CD4-positive, alpha-beta T cell treated with Interleukin-21 for 1 hour (primary cell): ENCODE results near the gene PWP2.
"Not testable (repeated sequence)": the region's sequence is repeated elsewhere in the genome, so short reads cannot be mapped to it uniquely, and the experiment has no call there.

Source experiments
- DNase-seq: peaks from one replicate; pipeline ENCODE4 v3.0.0-alpha.2; 2020

The PWP2 gene

GRCh38 chr21:44167527-44167926 lies 60.3 kb downstream of the PWP2 start:
- not testable (repeated sequence) for DNase-seq

DNA sequence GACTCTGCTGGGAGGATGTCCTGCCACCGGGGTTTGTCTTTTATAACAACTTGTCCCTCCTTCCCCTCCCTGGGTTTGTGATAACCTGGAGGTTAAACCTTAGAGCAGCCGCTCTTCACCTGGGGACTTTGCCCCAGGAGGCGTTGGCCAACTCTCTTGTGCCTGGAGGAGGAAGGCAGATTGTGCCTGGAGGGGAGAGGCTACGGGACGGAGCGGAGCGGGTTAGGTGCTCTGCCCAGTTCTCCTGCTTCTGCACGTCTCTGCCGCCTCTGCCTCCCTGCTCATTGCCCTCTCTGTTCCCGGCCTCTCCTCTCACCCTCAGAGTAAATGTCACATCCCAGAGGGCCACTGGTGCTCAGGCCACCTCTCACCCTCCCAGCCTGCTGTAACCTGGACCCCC lies 63.1 kb downstream of the PWP2 start:
- DNase-seq, result not testable (repeated sequence)

GRCh38 chr21:44170863-44171262 lies 63.7 kb downstream of the PWP2 start:
- not testable (repeated sequence) for DNase-seq

DNA sequence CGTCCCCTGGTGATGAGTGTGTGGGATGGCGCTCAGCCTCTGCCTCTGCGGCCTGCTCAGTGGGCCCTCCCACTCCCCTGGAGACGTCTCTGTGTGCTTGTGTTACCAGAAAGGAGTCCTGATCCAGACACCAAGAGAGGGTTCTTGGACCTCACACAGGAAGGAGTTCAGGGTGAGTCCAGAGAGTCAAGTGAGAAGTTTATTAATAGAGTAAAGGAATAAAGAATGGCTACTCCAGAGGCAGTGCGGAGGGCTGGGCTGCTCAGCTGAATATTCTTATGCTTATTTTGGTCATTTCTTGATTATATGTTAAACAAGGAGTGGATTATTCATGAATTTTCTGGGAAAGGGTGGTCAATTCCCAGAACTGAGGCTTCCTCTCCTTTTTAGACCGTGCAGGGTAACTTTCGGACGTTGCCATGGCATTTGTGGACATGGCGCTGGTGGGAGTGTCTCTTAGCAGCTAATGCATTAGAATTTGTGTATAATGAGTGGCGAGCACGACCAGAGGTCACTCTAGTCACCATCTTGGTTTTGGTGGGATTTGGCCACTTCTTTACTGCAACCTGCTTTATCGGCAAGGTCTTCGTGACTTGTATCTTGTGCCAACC lies 64.9 kb downstream of the PWP2 start:
- DNase-seq, result not testable (repeated sequence)

DNA sequence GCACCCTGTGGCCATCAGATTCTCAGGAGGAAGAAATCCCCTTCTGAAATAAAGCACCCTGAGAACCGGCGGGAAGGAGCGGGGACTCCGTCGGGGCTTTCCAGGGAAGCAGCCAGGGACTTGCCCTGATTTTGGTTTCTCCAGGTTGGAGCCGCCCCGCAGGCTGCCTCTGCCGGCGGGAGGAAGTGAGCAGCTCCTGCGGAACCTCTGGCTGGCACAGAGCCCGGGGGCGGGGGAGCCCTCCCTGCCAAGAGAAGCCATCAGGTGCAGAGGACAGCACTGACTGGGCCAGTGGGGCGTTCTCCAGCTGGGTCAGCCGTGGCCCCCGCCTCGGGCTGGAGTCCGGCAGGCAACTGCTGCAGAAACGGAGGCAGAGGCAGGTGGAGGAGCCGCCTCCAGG lies 65.5 kb downstream of the PWP2 start:
- not testable (repeated sequence) for DNase-seq

DNA sequence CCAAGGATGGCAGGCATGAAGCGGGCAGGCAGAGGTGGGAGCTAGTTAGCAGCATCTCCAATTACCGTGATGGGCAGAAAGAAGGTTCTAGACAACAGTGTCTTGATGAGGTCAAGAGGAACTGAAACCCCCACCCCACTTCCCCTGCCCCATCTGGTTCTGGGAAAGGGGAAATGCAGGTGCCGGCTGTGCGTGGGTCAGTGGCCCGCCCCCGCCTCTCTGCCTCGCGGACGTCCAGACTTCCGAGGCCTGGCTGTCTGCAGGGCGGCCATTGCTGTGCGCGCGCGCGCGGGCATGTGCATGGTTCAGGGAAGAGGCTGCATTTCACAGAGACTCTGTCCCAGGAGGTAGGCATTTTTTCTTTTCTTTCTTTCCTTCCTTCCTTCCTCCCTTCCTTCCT lies 68.0 kb downstream of the PWP2 start:
- DNase-seq, result not testable (repeated sequence)

- not testable (repeated sequence) for DNase-seq
Measured at GRCh38 chr21:44176127-44176526, 68.9 kb downstream of the PWP2 start.
